Mesenchymal stem cell (in vitro differentiated cells and primary cell): Measurements from ENCODE around the gene MEG3.

Experiments
- DNase-seq: peaks from one replicate; pipeline ENCODE4 v3.0.0-alpha.2; 2013
- H2AFZ ChIP-seq: one replicate; pipeline ENCODE4 v1.6.1; 2013; ENCODE audit warnings: low read depth, mild to moderate bottlenecking, control low read depth, inconsistent platforms, low read length, moderate library complexity
- H2AK5ac ChIP-seq: 2 replicates; pipeline ENCODE4 v1.6.1; 2013; ENCODE audit warnings: low read length, moderate library complexity, mild to moderate bottlenecking, inconsistent platforms; ENCODE audit not compliant: severe bottlenecking
- H2BK120ac ChIP-seq: one replicate; pipeline ENCODE4 v1.6.1; 2013; ENCODE audit warnings: low read depth, mild to moderate bottlenecking, inconsistent platforms, low read length, moderate library complexity
- H2BK12ac ChIP-seq, 2 experiments: one replicate each; pipeline ENCODE4 v1.6.1; 2013; ENCODE audit warnings: inconsistent platforms in 2 of 2, low read length in 2 of 2, mild to moderate bottlenecking in 2 of 2, moderate library complexity in 2 of 2, control low read depth in 1 of 2
- H2BK15ac ChIP-seq: one replicate; pipeline ENCODE4 v1.6.1; 2013; ENCODE audit warnings: mild to moderate bottlenecking, low read depth, inconsistent platforms; ENCODE audit not compliant: poor library complexity, severe bottlenecking
- H2BK5ac ChIP-seq: 2 replicates; pipeline ENCODE4 v1.6.1; 2013; ENCODE audit warnings: low read depth, mild to moderate bottlenecking, low read length, control low read depth, inconsistent platforms; ENCODE audit not compliant: poor library complexity, severe bottlenecking
- H3K14ac ChIP-seq, 2 experiments: one replicate each; pipeline ENCODE4 v1.6.1; 2013; ENCODE audit warnings: inconsistent platforms in 2 of 2, low read length in 2 of 2, control low read depth in 1 of 2, mild to moderate bottlenecking in 1 of 2, moderate library complexity in 1 of 2
- H3K18ac ChIP-seq, 2 experiments: one replicate each; pipeline ENCODE4 v1.6.1; 2013; ENCODE audit warnings: inconsistent platforms in 2 of 2, low read length in 2 of 2, control low read depth in 1 of 2, low read depth in 1 of 2, mild to moderate bottlenecking in 1 of 2
- H3K23ac ChIP-seq, 2 experiments: one replicate each; pipeline ENCODE4 v1.6.1; 2013; ENCODE audit warnings: inconsistent platforms in 2 of 2, low read length in 2 of 2, mild to moderate bottlenecking in 2 of 2, moderate library complexity in 2 of 2, control low read depth in 1 of 2
- H3K27ac ChIP-seq: 2 replicates; pipeline ENCODE4 v1.5.1; 2013; ENCODE audit warnings: mild to moderate bottlenecking, moderate library complexity, low read length, control low read depth, inconsistent platforms; ENCODE audit not compliant: poor library complexity, severe bottlenecking
- H3K27me3 ChIP-seq, 2 experiments: 2 replicates each; pipeline versions ENCODE4 v1.6.1 to v1.7.0; 2013; ENCODE audit warnings: low read length in 2 of 2, mild to moderate bottlenecking in 2 of 2, moderate library complexity in 2 of 2, control low read depth in 1 of 2, inconsistent platforms in 1 of 2; ENCODE audit not compliant: control insufficient read depth in 1 of 2, insufficient read depth in 1 of 2
- H3K36me3 ChIP-seq, 2 experiments: 2 replicates each; pipeline versions ENCODE4 v1.6.1 to v1.7.0; 2013; ENCODE audit warnings: low read length in 2 of 2, control low read depth in 1 of 2, inconsistent platforms in 1 of 2, low read depth in 1 of 2, mild to moderate bottlenecking in 1 of 2; ENCODE audit not compliant: insufficient read depth in 2 of 2, control insufficient read depth in 1 of 2
- H3K4ac ChIP-seq, 2 experiments: one replicate each; pipeline ENCODE4 v1.6.1; 2013; ENCODE audit warnings: inconsistent platforms in 2 of 2, low read length in 2 of 2, mild to moderate bottlenecking in 2 of 2, moderate library complexity in 2 of 2, control low read depth in 1 of 2, low read depth in 1 of 2
- H3K4me1 ChIP-seq: 2 replicates; pipeline ENCODE4 v1.6.1; 2013; ENCODE audit warnings: low read depth, low read length, control low read depth; ENCODE audit not compliant: control insufficient read depth, insufficient read depth
- H3K4me2 ChIP-seq: 2 replicates; pipeline ENCODE4 v1.6.1; 2013; ENCODE audit warnings: low read length, mild to moderate bottlenecking, inconsistent platforms; ENCODE audit not compliant: poor library complexity, severe bottlenecking
- H3K4me3 ChIP-seq, 2 experiments: 2 replicates each; pipeline versions ENCODE4 v1.5.1 to v1.7.0; 2013; ENCODE audit warnings: low read length in 2 of 2, mild to moderate bottlenecking in 2 of 2, control low read depth in 1 of 2, low read depth in 1 of 2; ENCODE audit not compliant: insufficient read depth in 1 of 2
- H3K79me1 ChIP-seq: replicated peaks from 2 replicates; pipeline ENCODE4 v1.6.1; 2013; ENCODE audit warnings: mild to moderate bottlenecking, control low read depth, low read length, inconsistent platforms; ENCODE audit not compliant: poor library complexity, severe bottlenecking
- H3K9ac ChIP-seq: 2 replicates; pipeline ENCODE4 v1.7.0; 2013; ENCODE audit warnings: mild to moderate bottlenecking, low read length, moderate library complexity
- H3K9me3 ChIP-seq: 2 replicates; pipeline ENCODE4 v1.7.0; 2013; ENCODE audit warnings: mild to moderate bottlenecking, low read length; ENCODE audit not compliant: control insufficient read depth
- H4K8ac ChIP-seq: one replicate; pipeline ENCODE4 v1.6.1; 2013; ENCODE audit warnings: inconsistent platforms, mild to moderate bottlenecking, low read length, moderate library complexity
- H4K91ac ChIP-seq: one replicate; pipeline ENCODE4 v1.6.1; 2013; ENCODE audit warnings: mild to moderate bottlenecking, low read length, inconsistent platforms
- WGBS: methylation state at CpG from one replicate; pipeline ENCODE4 v1.1.7; 2013; ENCODE audit warnings: mixed read lengths; 5-methylcytosine and 5-hydroxymethylcytosine counted together

MEG3 gene

GRCh38 chr14:100844082-100844408 is 18.1 kb downstream of the MEG3 start:
- Histone ChIP-seq H2BK5ac (no peak overlapping the region), H3K4me3 (no peak overlapping the region), H3K9me3 (no peaks in the 10 kb centered on the region)

GRCh38 chr14:100844421-100844820 is 18.5 kb downstream of the MEG3 start:
- Histone ChIP-seq H3K4me1 (peaks cover 7% of the 10 kb centered on the region), H2AK5ac (peak overlapping the region; percentile 64), H3K9ac (no peak overlapping the region), H4K91ac (peak overlapping the region; percentile 25), H3K18ac (peak overlapping the region in 1 of 2 experiments; percentile 28), H3K14ac (no peak overlapping the region), H3K23ac (no peak overlapping the region), H3K27me3 (no peaks in the 10 kb centered on the region), H3K4me3 (no peak overlapping the region), H2BK15ac (no peak overlapping the region), H2BK5ac (no peak overlapping the region), H2BK12ac (peak overlapping the region; percentile 55 to 95), H3K4ac (peak overlapping the region in 1 of 2 experiments; percentile 47), H3K36me3 (peaks cover 0 to 68% of the 10 kb centered on the region in 2 experiments), H4K8ac (no peak overlapping the region), H2BK120ac (no peak overlapping the region), H2AFZ (no peak overlapping the region), H3K4me2 (no peak overlapping the region), H3K27ac (no peak overlapping the region), H3K79me1 (no peaks in the 10 kb centered on the region), H3K9me3 (no peaks in the 10 kb centered on the region)
- 94% methylated on average over 9 of the region's 9 CpGs for WGBS
- no peak for DNase-seq

More at GRCh38 chr14:100844082-100844408, 18.1 kb downstream of the MEG3 start:
- no peak overlapping the region for H3K4me2 ChIP-seq
- H2BK15ac ChIP-seq, result peak overlapping the region; percentile 82
- 96% methylated on average over 3 of the region's 4 CpGs for WGBS
- H2BK120ac ChIP-seq, result no peak overlapping the region
- peak overlapping the region in 1 of 2 experiments; percentile 47 for H3K4ac ChIP-seq
- H2AK5ac ChIP-seq, result peak overlapping the region; percentile 64
- DNase-seq, result no peak
- no peak overlapping the region for H3K9ac ChIP-seq
- peaks cover 7% of the 10 kb centered on the region for H3K4me1 ChIP-seq
- H2BK12ac ChIP-seq, result peak overlapping the region; percentile 37 to 95
- no peak overlapping the region for H3K27ac ChIP-seq
- no peaks in the 10 kb centered on the region for H3K79me1 ChIP-seq
- H3K27me3 ChIP-seq, result no peaks in the 10 kb centered on the region
- no peak overlapping the region for H3K23ac ChIP-seq
- no peak overlapping the region for H2AFZ ChIP-seq
- peaks cover 0 to 68% of the 10 kb centered on the region in 2 experiments for H3K36me3 ChIP-seq
- H3K18ac ChIP-seq, result peak overlapping the region; percentile 28 to 38
- H4K91ac ChIP-seq, result no peak overlapping the region
- no peak overlapping the region for H4K8ac ChIP-seq
- no peak overlapping the region for H3K14ac ChIP-seq

GRCh38 chr14:100844846-100845245 is 18.9 kb downstream of the MEG3 start:
- 94% methylated on average over 10 of the region's 13 CpGs for WGBS
- no peak overlapping the region for H3K27ac ChIP-seq

GRCh38 chr14:100845341-100845740 is 19.4 kb downstream of the MEG3 start:
- Histone ChIP-seq H4K91ac (no peak overlapping the region), H2BK120ac (no peak overlapping the region), H3K9ac (no peak overlapping the region), H3K36me3 (peaks cover 0 to 62% of the 10 kb centered on the region in 2 experiments), H3K4ac (no peak overlapping the region), H3K27ac (no peak overlapping the region), H3K4me2 (no peak overlapping the region), H3K18ac (peak overlapping the region in 1 of 2 experiments; percentile 67), H3K23ac (no peak overlapping the region), H3K9me3 (no peaks in the 10 kb centered on the region), H3K79me1 (no peaks in the 10 kb centered on the region), H2AFZ (no peak overlapping the region), H2AK5ac (no peak overlapping the region), H3K4me3 (no peak overlapping the region), H3K27me3 (no peaks in the 10 kb centered on the region), H3K14ac (no peak overlapping the region), H2BK12ac (peak overlapping the region in 1 of 2 experiments; percentile 40), H4K8ac (no peak overlapping the region), H2BK15ac (peak overlapping the region; percentile 12), H2BK5ac (no peak overlapping the region), H3K4me1 (peaks cover 7% of the 10 kb centered on the region)
- DNase-seq, result no peak
- WGBS, result 94% methylated on average over 17 of the region's 17 CpGs

More at GRCh38 chr14:100844846-100845245, 18.9 kb downstream of the MEG3 start:
- H3K9ac ChIP-seq, result no peak overlapping the region
- H3K18ac ChIP-seq, result peak overlapping the region in 1 of 2 experiments; percentile 67
- H3K36me3 ChIP-seq, result peaks cover 0 to 66% of the 10 kb centered on the region in 2 experiments
- H2BK5ac ChIP-seq, result no peak overlapping the region
- no peak overlapping the region for H4K91ac ChIP-seq
- H3K4me2 ChIP-seq, result no peak overlapping the region
- H3K23ac ChIP-seq, result no peak overlapping the region
- no peak overlapping the region for H2AK5ac ChIP-seq
- no peaks in the 10 kb centered on the region for H3K79me1 ChIP-seq
- peak overlapping the region; percentile 42 for H4K8ac ChIP-seq
- peak overlapping the region; percentile 31 to 51 for H2BK12ac ChIP-seq
- H3K14ac ChIP-seq, result no peak overlapping the region
- DNase-seq, result no peak
- H3K4ac ChIP-seq, result no peak overlapping the region
- H2BK15ac ChIP-seq, result no peak overlapping the region
- H2BK120ac ChIP-seq, result no peak overlapping the region
- no peak overlapping the region for H3K4me3 ChIP-seq
- H3K4me1 ChIP-seq, result peaks cover 7% of the 10 kb centered on the region
- no peaks in the 10 kb centered on the region for H3K27me3 ChIP-seq
- no peaks in the 10 kb centered on the region for H3K9me3 ChIP-seq
- no peak overlapping the region for H2AFZ ChIP-seq
